DND-41 (cell line): ENCODE results near the gene STK32B.

Experiments
- EZH2 ChIP-seq: IDR thresholded peaks from 3 replicates; pipeline ENCODE4 v1.6.1; 2012; ENCODE audit warnings: borderline replicate concordance, low read depth, mild to moderate bottlenecking, moderate library complexity, low read length, inconsistent platforms; ENCODE audit not compliant: severe bottlenecking
- TF ChIP-seq, protein P1 (sequence below): IDR thresholded peaks from 2 replicates; pipeline ENCODE4 v1.5.1; 2012; ENCODE audit warnings: borderline replicate concordance, low read length, moderate library complexity, mild to moderate bottlenecking; ENCODE audit not compliant: poor library complexity, severe bottlenecking; ENCODE audit errors: extremely low read depth

DNA sequence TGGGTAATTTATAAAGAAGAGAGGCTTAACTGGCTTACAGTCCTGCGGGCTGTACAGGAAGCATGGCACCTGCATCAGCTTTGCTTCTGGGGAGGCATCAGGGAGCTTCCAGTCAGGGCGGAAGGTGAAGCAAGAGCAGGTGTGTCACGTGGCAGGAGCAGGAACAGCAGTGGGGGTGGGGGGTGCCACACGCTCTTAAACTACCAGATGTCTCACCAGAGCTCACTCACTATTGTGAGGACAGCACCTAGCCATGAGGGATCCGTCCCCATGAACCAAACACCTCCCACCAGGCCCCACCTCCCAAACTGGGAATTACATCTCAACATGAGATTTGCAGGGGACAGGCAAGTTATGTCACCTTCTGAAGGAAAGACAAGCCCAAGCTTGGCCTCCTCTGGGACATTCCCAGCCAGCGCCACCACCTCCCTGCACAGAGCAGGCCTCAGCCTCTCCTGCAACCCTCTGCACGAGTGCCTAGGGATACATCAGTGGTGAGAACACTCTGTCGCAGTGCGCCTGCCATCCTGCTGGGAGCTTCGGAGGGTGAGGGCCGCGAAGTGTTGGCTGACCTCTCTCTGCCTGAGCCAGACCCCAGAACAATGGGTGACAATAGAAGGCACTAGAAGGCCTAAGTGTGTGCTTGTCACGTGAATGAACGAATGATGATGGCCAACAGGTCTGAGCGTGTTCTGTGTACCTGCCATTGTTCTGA is 412.8 kb downstream of the STK32B start:
- TF ChIP-seq, protein P1, sequence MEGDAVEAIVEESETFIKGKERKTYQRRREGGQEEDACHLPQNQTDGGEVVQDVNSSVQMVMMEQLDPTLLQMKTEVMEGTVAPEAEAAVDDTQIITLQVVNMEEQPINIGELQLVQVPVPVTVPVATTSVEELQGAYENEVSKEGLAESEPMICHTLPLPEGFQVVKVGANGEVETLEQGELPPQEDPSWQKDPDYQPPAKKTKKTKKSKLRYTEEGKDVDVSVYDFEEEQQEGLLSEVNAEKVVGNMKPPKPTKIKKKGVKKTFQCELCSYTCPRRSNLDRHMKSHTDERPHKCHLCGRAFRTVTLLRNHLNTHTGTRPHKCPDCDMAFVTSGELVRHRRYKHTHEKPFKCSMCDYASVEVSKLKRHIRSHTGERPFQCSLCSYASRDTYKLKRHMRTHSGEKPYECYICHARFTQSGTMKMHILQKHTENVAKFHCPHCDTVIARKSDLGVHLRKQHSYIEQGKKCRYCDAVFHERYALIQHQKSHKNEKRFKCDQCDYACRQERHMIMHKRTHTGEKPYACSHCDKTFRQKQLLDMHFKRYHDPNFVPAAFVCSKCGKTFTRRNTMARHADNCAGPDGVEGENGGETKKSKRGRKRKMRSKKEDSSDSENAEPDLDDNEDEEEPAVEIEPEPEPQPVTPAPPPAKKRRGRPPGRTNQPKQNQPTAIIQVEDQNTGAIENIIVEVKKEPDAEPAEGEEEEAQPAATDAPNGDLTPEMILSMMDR: no peak
- no peak for TF ChIP-seq EZH2
